GM13977 (cell line): Measurements from ENCODE around the gene EPS8L1.

Source experiments
- DNase-seq: peaks from one replicate; pipeline ENCODE4 v3.0.0; 2012; ENCODE audit warnings: low spot score
- CTCF ChIP-seq: IDR thresholded peaks from 2 replicates; pipeline ENCODE4 v1.5.1; 2012; ENCODE audit warnings: mild to moderate bottlenecking, control low read depth; ENCODE audit not compliant: insufficient read depth; ENCODE audit errors: extremely low read depth, missing control alignments
- in situ Hi-C: fragments of 300-500 bp; cut with MboI; formaldehyde crosslinking; loops from one replicate; pipeline ENCODE4 v1.12.0; 2022; ENCODE audit warnings: low sequenced_read_pairs, low pct_unique_long_range_greater_than_20kb, mixed read lengths, inconsistent platforms; ENCODE audit not compliant: unreplicated experiment

Gene EPS8L1

GRCh38 chr19:55071913-55072312 lies 3.8 kb upstream of the EPS8L1 start:
- TF ChIP-seq CTCF, result no peak
- in situ Hi-C loops, result no loop called here
- no peak for DNase-seq

- in situ Hi-C loops, result no loop called here
- DNase-seq, result no peak
- TF ChIP-seq CTCF, result no peak
These were observed 652 bp downstream of the EPS8L1 start for GRCh38 chr19:55076321-55076720.

- no peak for TF ChIP-seq CTCF
- in situ Hi-C loops, result no loop called here
- no peak for DNase-seq
These were observed 1.4 kb downstream of the EPS8L1 start for GRCh38 chr19:55077106-55077505.

- TF ChIP-seq CTCF, result no peak
- no peak for DNase-seq
- in situ Hi-C loops, result no loop called here
These were observed 3.3 kb downstream of the EPS8L1 start for GRCh38 chr19:55078996-55079395.

- no peak for TF ChIP-seq CTCF
- no peak for DNase-seq
- in situ Hi-C loops, result no loop called here
These were observed 3.9 kb downstream of the EPS8L1 start for GRCh38 chr19:55079400-55080038.

- DNase-seq, result peak; percentile 86
- TF ChIP-seq CTCF, result no peak
- in situ Hi-C loops, result no loop called here
These were observed 4.7 kb downstream of the EPS8L1 start for GRCh38 chr19:55080121-55080967.
